Fibroblast of lung (primary cell): Measurements from ENCODE around the gene STXBP5.

Experiments
- CTCF ChIP-seq, 2 donors: IDR thresholded peaks in 1 of 2; conservative IDR thresholded peaks in 1 of 2; 1 replicate in 1 of 2; 2 replicates in 1 of 2; pipeline ENCODE4 v1.5.1; 2011 to 2012; ENCODE audit warnings: low read length in 2 of 2, control low read depth in 1 of 2, inconsistent platforms in 1 of 2, low read depth in 1 of 2, mild to moderate bottlenecking in 1 of 2
- EZH2 ChIP-seq: IDR thresholded peaks from 2 replicates; pipeline ENCODE4 v1.5.1; 2012; ENCODE audit warnings: low read length, control low read depth, mild to moderate bottlenecking; ENCODE audit errors: missing control alignments

GRCh38 chr6:147372806-147373205 lies 168.6 kb downstream of the STXBP5 start:
- no peak for TF ChIP-seq CTCF (conservative IDR thresholded peaks at IDR 0.05 in 1 of 2, IDR thresholded peaks at IDR 0.05 in 1 of 2; ENCODE audit: low read depth in 1 of 2, low read length in 2 of 2)
- no peak for TF ChIP-seq EZH2
